GM23338 (cell line): Measurements from ENCODE around the gene RBM33. TPM values are rescaled to one million over a fixed set of nuclear protein-coding genes. Genes with fewer than 3 reads are reported as not detected.
"Not testable (repeated sequence)": the region's sequence is repeated elsewhere in the genome, so short reads cannot be mapped to it uniquely, and the experiment has no call there.

Experiments used
- ATAC-seq: fragments of 200-7000 bp; cut with Tn5 transposase; 3 replicates; pipeline ENCODE4 v1.9.1; 2020
- DNase-seq: peaks from one replicate; pipeline ENCODE4 v3.0.0-alpha.2; 2015; ENCODE audit warnings: low spot score
- H2AFZ ChIP-seq: fragments of 200-600 bp; sonication (generic); 2 replicates; pipeline ENCODE4 v1.8.0; 2016; ENCODE audit warnings: antibody characterized with exemption, mild to moderate bottlenecking, moderate library complexity
- H3F3A ChIP-seq: fragments of 200-600 bp; sonication (generic); replicated peaks from 2 replicates; pipeline ENCODE4 v1.8.0; 2017; ENCODE audit warnings: antibody characterized with exemption, mixed run types, low read depth
- H3K27ac ChIP-seq: fragments of 200-600 bp; sonication (generic); 2 replicates; pipeline ENCODE4 v1.6.1; 2016; ENCODE audit warnings: low read depth
- H3K27me3 ChIP-seq: fragments of 200-600 bp; sonication (generic); 2 replicates; pipeline ENCODE4 v1.8.0; 2016; ENCODE audit warnings: mild to moderate bottlenecking, mixed run types, moderate library complexity; ENCODE audit not compliant: insufficient read depth
- H3K36me3 ChIP-seq: fragments of 200-600 bp; sonication (generic); 2 replicates; pipeline ENCODE4 v1.8.0; 2016; ENCODE audit warnings: mild to moderate bottlenecking; ENCODE audit not compliant: insufficient read depth
- H3K4me1 ChIP-seq: fragments of 200-600 bp; sonication (generic); 2 replicates; pipeline ENCODE4 v1.8.0; 2016; ENCODE audit warnings: mild to moderate bottlenecking, moderate library complexity; ENCODE audit not compliant: insufficient read depth
- H3K4me2 ChIP-seq: fragments of 200-600 bp; sonication (generic); 2 replicates; pipeline ENCODE4 v1.7.1; 2017; ENCODE audit warnings: mixed run types
- H3K4me3 ChIP-seq: fragments of 200-600 bp; sonication (generic); 2 replicates; pipeline ENCODE4 v1.6.1; 2016; ENCODE audit warnings: mixed run types
- H3K79me2 ChIP-seq: fragments of 200-600 bp; sonication (generic); replicated peaks from 2 replicates; pipeline ENCODE4 v1.8.0; 2017; ENCODE audit warnings: mild to moderate bottlenecking; ENCODE audit not compliant: insufficient read depth
- H3K9me2 ChIP-seq: fragments of 200-600 bp; sonication (generic); 2 replicates; pipeline ENCODE4 v1.8.0; 2017; ENCODE audit not compliant: insufficient read depth
- H4K20me1 ChIP-seq: fragments of 200-600 bp; sonication (generic); replicated peaks from 2 replicates; pipeline ENCODE4 v1.8.0; 2017; ENCODE audit warnings: mild to moderate bottlenecking; ENCODE audit not compliant: insufficient read depth
- H3K27ac Mint-ChIP-seq: 2 replicates; pipeline ENCODE4 v1.8.0; 2020; ENCODE audit warnings: inconsistent platforms, mild to moderate bottlenecking, moderate library complexity, mixed read lengths
- H3K27me3 Mint-ChIP-seq: 3 replicates; pipeline ENCODE4 v1.8.0; 2022; ENCODE audit warnings: low read depth, mild to moderate bottlenecking, moderate library complexity, mixed read lengths, inconsistent platforms; ENCODE audit not compliant: insufficient read depth, poor library complexity
- H3K36me3 Mint-ChIP-seq: 3 replicates; pipeline ENCODE4 v1.8.0; 2021; ENCODE audit warnings: low read depth, mild to moderate bottlenecking, inconsistent platforms, moderate library complexity, mixed read lengths
- H3K4me1 Mint-ChIP-seq: 3 replicates; pipeline ENCODE4 v1.8.0; 2020; ENCODE audit warnings: mild to moderate bottlenecking, inconsistent platforms, mixed read lengths
- H3K4me3 Mint-ChIP-seq: 3 replicates; pipeline ENCODE4 v1.8.0; 2021; ENCODE audit warnings: moderate library complexity, mild to moderate bottlenecking, inconsistent platforms, mixed read lengths
- H3K9me3 Mint-ChIP-seq: 3 replicates; pipeline ENCODE4 v1.8.0; 2020; ENCODE audit warnings: moderate library complexity, mild to moderate bottlenecking, inconsistent platforms, mixed read lengths
- CREB1 ChIP-seq: fragments of 250-450 bp; sonication (Bioruptor Pico); IDR thresholded peaks from 2 replicates; pipeline ENCODE4 v1.5.0; 2020; ENCODE audit warnings: low read depth, mild to moderate bottlenecking, moderate library complexity
- ETS1 ChIP-seq: IDR thresholded peaks from 2 replicates; pipeline ENCODE4 v1.6.1; 2016; ENCODE audit warnings: antibody characterized with exemption
- EZH2phosphoT487 ChIP-seq: fragments of 200-600 bp; sonication (generic); IDR thresholded peaks from one replicate; pipeline ENCODE4 v1.8.1; 2018; ENCODE audit warnings: antibody characterized with exemption; ENCODE audit not compliant: unreplicated experiment
- JUNB ChIP-seq: IDR thresholded peaks from one replicate; pipeline ENCODE4 v1.6.1; 2016; ENCODE audit warnings: antibody characterized with exemption; ENCODE audit not compliant: unreplicated experiment
- NANOG ChIP-seq: IDR thresholded peaks from 2 replicates; pipeline ENCODE4 v1.6.1; 2016; ENCODE audit warnings: antibody characterized with exemption, borderline replicate concordance
- POLR2AphosphoS5 ChIP-seq: IDR thresholded peaks from 2 replicates; pipeline ENCODE4 v1.6.1; 2016; ENCODE audit warnings: antibody characterized with exemption, low read depth
- STAT1 ChIP-seq: IDR thresholded peaks from one replicate; pipeline ENCODE4 v1.6.1; 2016; ENCODE audit warnings: antibody characterized with exemption; ENCODE audit not compliant: unreplicated experiment
- ZNF331 ChIP-seq: fragments of 250-450 bp; sonication (Bioruptor Pico); IDR thresholded peaks from 2 replicates; pipeline ENCODE4 v1.5.0; 2020; ENCODE audit warnings: low read depth, mild to moderate bottlenecking, moderate library complexity
- polyA plus RNA-seq: library from polyadenylated mRNA; unstranded; fragments of >200 nt; fragmentation: Nextera tagmentation; extraction: Ambion mirVana; gene quantifications from 2 replicates; pipeline ENCODE4 v1.2.1, GENCODE V29; 2016
- total RNA-seq: library from RNA; depleted of rRNA; stranded (reverse); fragments of >200 nt; shearing (Covaris generic); gene quantifications from 2 replicates; pipeline ENCODE4 v1.2.3, GENCODE V29; 2014
- TF ChIP-seq, protein P1 (sequence below), 2 experiments: fragments of 200-600 bp in 1 of 2; sonication (generic) in 1 of 2; conservative IDR thresholded peaks; 2 replicates each; pipeline versions ENCODE4 v1.5.1 to v1.6.1; 2016 to 2017; ENCODE audit warnings: antibody characterized with exemption in 2 of 2, low read depth in 2 of 2, mild to moderate bottlenecking in 2 of 2, moderate library complexity in 1 of 2

The RBM33 gene
- total and polyA plus RNA-seq, 2 experiments from 2014 or later: 47.7 to 94.7 TPM

DNA sequence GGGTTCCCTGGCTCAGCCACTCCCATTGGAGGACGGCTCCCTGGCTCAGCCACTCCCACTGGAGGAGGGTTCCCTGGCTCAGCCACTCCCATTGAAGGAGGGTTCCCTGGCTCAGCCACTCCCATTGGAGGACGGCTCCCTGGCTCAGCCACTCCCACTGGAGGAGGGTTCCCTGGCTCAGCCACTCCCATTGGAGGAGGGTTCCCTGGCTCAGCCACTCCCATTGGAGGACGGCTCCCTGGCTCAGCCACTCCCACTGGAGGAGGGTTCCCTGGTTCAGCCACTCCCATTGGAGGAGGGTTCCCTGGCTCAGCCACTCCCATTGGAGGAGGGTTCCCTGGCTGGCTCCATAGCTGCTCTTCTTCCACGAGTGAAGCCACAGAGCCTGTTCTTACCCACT is 173.1 kb downstream of the RBM33 start:
- H3K27ac Mint-ChIP-seq, ATAC-seq, H3K4me2 ChIP-seq, H2AFZ ChIP-seq, H3K36me3 Mint-ChIP-seq, H3F3A ChIP-seq, H3K9me3 Mint-ChIP-seq, H3K4me1 ChIP-seq, H3K4me3 ChIP-seq, H3K4me3 Mint-ChIP-seq, H3K27ac ChIP-seq, H3K36me3 ChIP-seq, H3K79me2 ChIP-seq, H3K9me2 ChIP-seq, DNase-seq, H4K20me1 ChIP-seq: not testable (repeated sequence)
- peaks cover 28% of the 10 kb centered on the region for H3K27me3 ChIP-seq
- H3K4me1 Mint-ChIP-seq: peaks cover 19% of the 10 kb centered on the region
- H3K27me3 Mint-ChIP-seq: peaks cover 40% of the 10 kb centered on the region

DNA sequence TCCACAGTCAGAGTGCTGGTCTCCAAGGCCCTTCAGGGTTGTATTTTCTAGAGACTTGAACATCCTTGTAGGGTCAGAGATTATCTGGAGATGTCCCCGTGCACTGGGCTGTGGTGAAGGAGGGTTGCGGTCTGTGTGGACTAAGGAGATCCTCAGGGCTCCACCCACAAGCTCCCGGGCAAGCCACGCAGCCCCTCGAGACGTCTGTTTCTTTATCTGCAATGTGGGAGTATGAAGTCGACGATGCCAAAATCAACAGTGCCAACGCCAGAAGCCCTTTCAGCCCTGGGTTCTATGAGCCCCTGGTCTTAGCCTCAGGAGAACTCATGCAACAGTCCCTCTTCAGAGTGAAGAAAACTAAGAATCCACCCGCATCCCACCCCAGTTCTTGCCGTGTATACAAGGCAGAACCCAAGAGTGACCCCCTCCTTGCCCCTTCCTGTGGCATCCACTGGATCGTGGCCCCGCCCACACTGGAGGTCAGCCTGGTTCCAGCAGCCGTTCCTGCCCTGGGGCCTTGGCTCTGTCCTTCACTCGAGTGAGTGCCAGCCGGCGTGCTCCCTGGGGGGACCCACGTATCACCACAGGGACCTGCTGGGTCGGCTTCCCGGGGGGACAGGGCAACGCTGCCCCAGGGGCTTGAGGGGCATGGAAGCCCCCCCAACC is 173.8 kb downstream of the RBM33 start:
- no peaks in the 10 kb centered on the region for H3F3A ChIP-seq
- Mint-ChIP-seq H3K4me3 (no peak overlapping the region), H3K36me3 (no peaks in the 10 kb centered on the region), H3K9me3 (peaks cover 4% of the 10 kb centered on the region; the same call in 1 of the 3 replicates), H3K4me1 (peaks cover 13% of the 10 kb centered on the region), H3K27ac (no peak overlapping the region), H3K27me3 (peaks cover 33% of the 10 kb centered on the region)
- peaks cover 21% of the 10 kb centered on the region for H3K27me3 ChIP-seq
- H3K27ac ChIP-seq: no peak overlapping the region
- no peak overlapping the region for H3K4me2 ChIP-seq
- TF ChIP-seq JUNB (no peak), ZNF331 (CRISPR knock-in tag) (no peak), STAT1 (no peak), NANOG (no peak)
- H3K79me2 ChIP-seq: no peaks in the 10 kb centered on the region
- H2AFZ ChIP-seq: no peak overlapping the region
- no peaks in the 10 kb centered on the region for H3K36me3 ChIP-seq
- no peak for ATAC-seq
- H3K4me3 ChIP-seq: no peak overlapping the region
- DNase-seq: no peak
- no peaks in the 10 kb centered on the region; the same call in 1 of the 2 replicates for H4K20me1 ChIP-seq
- no peaks in the 10 kb centered on the region for H3K4me1 ChIP-seq
- no peaks in the 10 kb centered on the region for H3K9me2 ChIP-seq

GRCh38 chr7:155818820-155819168 is 174.3 kb downstream of the RBM33 start:
- Histone ChIP-seq H3K4me1 (no peaks in the 10 kb centered on the region), H4K20me1 (no peaks in the 10 kb centered on the region; the same call in 1 of the 2 replicates), H3K27me3 (peaks cover 16% of the 10 kb centered on the region), H3K79me2 (no peaks in the 10 kb centered on the region), H3K4me3 (no peak overlapping the region), H3K36me3 (no peaks in the 10 kb centered on the region), H3K4me2 (no peak overlapping the region), H3K27ac (no peak overlapping the region), H2AFZ (no peak overlapping the region), H3F3A (no peaks in the 10 kb centered on the region), H3K9me2 (no peaks in the 10 kb centered on the region)
- Mint-ChIP-seq H3K9me3 (peaks cover 4% of the 10 kb centered on the region; the same call in 1 of the 3 replicates), H3K27ac (no peak overlapping the region), H3K36me3 (no peaks in the 10 kb centered on the region), H3K4me1 (peaks cover 10% of the 10 kb centered on the region), H3K27me3 (peaks cover 27% of the 10 kb centered on the region), H3K4me3 (no peak overlapping the region)
- ATAC-seq: no peak
- DNase-seq: no peak
- TF ChIP-seq CREB1 (CRISPR knock-in tag): no peak
- no peak for TF ChIP-seq ZNF331 (CRISPR knock-in tag)
- TF ChIP-seq EZH2phosphoT487: no peak
- TF ChIP-seq, protein P1, sequence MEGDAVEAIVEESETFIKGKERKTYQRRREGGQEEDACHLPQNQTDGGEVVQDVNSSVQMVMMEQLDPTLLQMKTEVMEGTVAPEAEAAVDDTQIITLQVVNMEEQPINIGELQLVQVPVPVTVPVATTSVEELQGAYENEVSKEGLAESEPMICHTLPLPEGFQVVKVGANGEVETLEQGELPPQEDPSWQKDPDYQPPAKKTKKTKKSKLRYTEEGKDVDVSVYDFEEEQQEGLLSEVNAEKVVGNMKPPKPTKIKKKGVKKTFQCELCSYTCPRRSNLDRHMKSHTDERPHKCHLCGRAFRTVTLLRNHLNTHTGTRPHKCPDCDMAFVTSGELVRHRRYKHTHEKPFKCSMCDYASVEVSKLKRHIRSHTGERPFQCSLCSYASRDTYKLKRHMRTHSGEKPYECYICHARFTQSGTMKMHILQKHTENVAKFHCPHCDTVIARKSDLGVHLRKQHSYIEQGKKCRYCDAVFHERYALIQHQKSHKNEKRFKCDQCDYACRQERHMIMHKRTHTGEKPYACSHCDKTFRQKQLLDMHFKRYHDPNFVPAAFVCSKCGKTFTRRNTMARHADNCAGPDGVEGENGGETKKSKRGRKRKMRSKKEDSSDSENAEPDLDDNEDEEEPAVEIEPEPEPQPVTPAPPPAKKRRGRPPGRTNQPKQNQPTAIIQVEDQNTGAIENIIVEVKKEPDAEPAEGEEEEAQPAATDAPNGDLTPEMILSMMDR (conservative IDR thresholded peaks at IDR 0.05; ENCODE audit: low read depth in 2 of 2): no peak
- no peak for TF ChIP-seq ETS1
- no peak for TF ChIP-seq NANOG
- TF ChIP-seq STAT1: no peak
- no peak for TF ChIP-seq POLR2AphosphoS5
